ENCODE measurements around the gene WDR35. TPM values are rescaled to one million over a fixed set of nuclear protein-coding genes. Genes with fewer than 3 reads are reported as not detected.
A peak's percentile ranks its signal among the peaks of the same experiment; 100 is the strongest.

WDR35 gene
- total and polyA plus RNA-seq, 2 of the 4 experiments (the other 2 are of a cell fraction) = 3.4 to 8.1 TPM

GRCh38 chr2:19868224-19868623 is 121.7 kb downstream of the WDR35 start:
- ChIA-PET POLR2A (ENCODE audit: unreplicated experiment) (no interaction called here), CTCF (no interaction called here)
- no peaks in the 10 kb centered on the region; the same call in 1 of the 2 replicates for H3K9me1 ChIP-seq (ENCODE audit: insufficient read depth, low read length)
- H3K23ac ChIP-seq (ENCODE audit: low read depth, low read length) = no peak overlapping the region
- dilution Hi-C loops (cut with HindIII; ENCODE audit: low sequenced_read_pairs, unreplicated experiment) (no loop called here), intact Hi-C loops (cut with micrococcal nuclease) (loop anchor here (10.0 kb wide), 2 partner anchors 227 to 983 kb away; no protein-coding TSS in a partner anchor), in situ Hi-C loops (cut with MboI; ENCODE audit: low sequenced_read_pairs) (loop anchor here (10.0 kb wide), 1 partner anchor 1123 kb away; no protein-coding TSS in a partner anchor)
- no peaks in the 10 kb centered on the region for H3K9me3 ChIP-seq (ENCODE audit: control insufficient read depth, insufficient read depth, low read length)
- peak overlapping the region; percentile 90; the same call in 1 of the 2 replicates for H3K4me2 ChIP-seq (ENCODE audit: low read depth, low read length)
- H3K79me1 ChIP-seq (ENCODE audit: low read depth in 1 of 2, low read length in 2 of 2) = no peaks in the 10 kb centered on the region
- WGBS, 2 experiments (ENCODE audit: extremely low coverage in 2 of 2, insufficient read length in 1 of 2) = 0% methylated on average over 1 of the region's 7 CpGs; no CpG with 5 or more reads in 1 of the 2 experiments
- H4K8ac ChIP-seq (ENCODE audit: low read depth in 2 of 2, low read length in 2 of 2) = no peak overlapping the region
- no peak overlapping the region for H3K27ac ChIP-seq (ENCODE audit: insufficient read depth, low read length)
- H2AK5ac ChIP-seq (ENCODE audit: low read depth, low read length) = no peak overlapping the region
- no peak overlapping the region for H2BK5ac ChIP-seq (ENCODE audit: low read depth, low read length, poor library complexity, severe bottlenecking)
- no peak overlapping the region for H3K14ac ChIP-seq (replicated peaks; ENCODE audit: low read depth, low read length)
- DNase-seq (no peak), ATAC-seq (ENCODE audit: low read depth) (no peak)
- H2AK9ac ChIP-seq (replicated peaks; ENCODE audit: low read depth, low read length, poor library complexity) = no peak overlapping the region
- H3K27me3 ChIP-seq (ENCODE audit: control insufficient read depth, insufficient read depth, low read length) = peaks cover 34% of the 10 kb centered on the region
- peak overlapping the region; percentile 89 for H2AFZ ChIP-seq (replicated peaks; ENCODE audit: low read length, poor library complexity)
- no peak overlapping the region for H4K5ac ChIP-seq (ENCODE audit: low read depth, low read length)
- TF ChIP-seq RFX5 (IDR thresholded peaks at IDR 0.05; ENCODE audit: low read depth, low read length) = no peak
- H3K9ac ChIP-seq (ENCODE audit: low read depth, low read length) = no peak overlapping the region
- no peak overlapping the region for H4K91ac ChIP-seq (ENCODE audit: insufficient read depth, low read depth, low read length)
- H4K20me1 ChIP-seq (ENCODE audit: insufficient read depth, low read length) = no peaks in the 10 kb centered on the region
- H2BK120ac ChIP-seq (ENCODE audit: low read depth, low read length) = no peak overlapping the region
- no peak overlapping the region for H3K4ac ChIP-seq (ENCODE audit: low read depth, low read length)
- H3K36me3 ChIP-seq (ENCODE audit: control insufficient read depth, insufficient read depth, low read length) = no peaks in the 10 kb centered on the region
- H3K4me3 ChIP-seq (ENCODE audit: insufficient read depth, low read depth, low read length) = no peak overlapping the region; the same call in 1 of the 2 replicates
- BruUV-seq (replicated peaks) = no TSS peak
- H2BK20ac ChIP-seq (ENCODE audit: low read depth, low read length) = no peak overlapping the region
- no peak overlapping the region for H3K18ac ChIP-seq (ENCODE audit: low read depth, low read length)
- peaks cover 6% of the 10 kb centered on the region; the same call in 1 of the 2 replicates for H3K4me1 ChIP-seq (ENCODE audit: control insufficient read depth, insufficient read depth, low read length)
- no peak overlapping the region for H2BK15ac ChIP-seq (ENCODE audit: low read depth, low read length)
- H3K56ac ChIP-seq (ENCODE audit: extremely low read depth, insufficient read depth, low read length) = no peak overlapping the region
